ENCODE data around the gene FCRL6.

GRCh38 chr1:159791461-159791860 lies 10.7 kb upstream of the FCRL6 start:
- no peak for TF ChIP-seq CTCF (conservative IDR thresholded peaks at IDR 0.05)
- no peak for TF ChIP-seq ZFX (IDR thresholded peaks at IDR 0.05)
